H7 (cell line): ENCODE data around the gene DENND1A. TPM values are rescaled to one million over a fixed set of nuclear protein-coding genes. Genes with fewer than 3 reads are reported as not detected.

Experiments
- DNase-seq: peaks from one replicate; pipeline ENCODE4 v3.0.0; 2012
- H3K27me3 ChIP-seq: 2 replicates; pipeline ENCODE4 v1.6.0; 2011; ENCODE audit warnings: mild to moderate bottlenecking, low read length; ENCODE audit not compliant: control insufficient read depth, insufficient read depth
- H3K36me3 ChIP-seq: replicated peaks from 2 replicates; pipeline ENCODE4 v1.5.1; 2011; ENCODE audit warnings: low read length; ENCODE audit not compliant: control insufficient read depth, insufficient read depth
- H3K4me3 ChIP-seq: 2 replicates; pipeline ENCODE4 v1.5.1; 2011; ENCODE audit warnings: low read depth, mild to moderate bottlenecking, control low read depth, low read length, moderate library complexity; ENCODE audit not compliant: insufficient read depth
- total RNA-seq: library from RNA; depleted of rRNA; stranded (reverse); fragments of >200 nt; shearing (Covaris generic); gene quantifications from 2 replicates; pipeline ENCODE4 v1.2.3, GENCODE V29; 2014

The DENND1A gene
- total RNA-seq, 1 experiment from 2014 or later, result 10.9 TPM

GRCh38 chr9:123483191-123483803 lies 446.6 kb downstream of the DENND1A start:
- no peak overlapping the region for H3K4me3 ChIP-seq
- no peaks in the 10 kb centered on the region for H3K36me3 ChIP-seq
- DNase-seq, result peak; percentile 31
- H3K27me3 ChIP-seq, result no peaks in the 10 kb centered on the region

GRCh38 chr9:123482295-123482968 lies 447.5 kb downstream of the DENND1A start:
- Histone ChIP-seq H3K4me3 (no peak overlapping the region), H3K36me3 (no peaks in the 10 kb centered on the region), H3K27me3 (no peaks in the 10 kb centered on the region)
- peak; percentile 60 for DNase-seq

- no peaks in the 10 kb centered on the region for H3K36me3 ChIP-seq
- peak; percentile 34 for DNase-seq
- H3K27me3 ChIP-seq, result no peaks in the 10 kb centered on the region
- H3K4me3 ChIP-seq, result no peak overlapping the region
Measured at GRCh38 chr9:123481209-123481865, 448.6 kb downstream of the DENND1A start.

- Histone ChIP-seq H3K36me3 (no peaks in the 10 kb centered on the region), H3K4me3 (no peak overlapping the region), H3K27me3 (no peaks in the 10 kb centered on the region)
- no peak for DNase-seq
Measured at GRCh38 chr9:123480791-123481190, 449.1 kb downstream of the DENND1A start.

GRCh38 chr9:123480096-123480495 lies 449.8 kb downstream of the DENND1A start:
- Histone ChIP-seq H3K4me3 (no peak overlapping the region), H3K27me3 (no peaks in the 10 kb centered on the region), H3K36me3 (no peaks in the 10 kb centered on the region)
- no peak for DNase-seq

- H3K27me3 ChIP-seq, result no peaks in the 10 kb centered on the region
- H3K4me3 ChIP-seq, result no peak overlapping the region
- DNase-seq, result no peak
- H3K36me3 ChIP-seq, result no peaks in the 10 kb centered on the region
Measured at GRCh38 chr9:123478967-123479602, 450.8 kb downstream of the DENND1A start.

GRCh38 chr9:123478160-123478559 lies 451.8 kb downstream of the DENND1A start:
- Histone ChIP-seq H3K27me3 (no peaks in the 10 kb centered on the region), H3K36me3 (no peaks in the 10 kb centered on the region), H3K4me3 (no peak overlapping the region)
- DNase-seq, result no peak

GRCh38 chr9:123475407-123475806 lies 454.5 kb downstream of the DENND1A start:
- DNase-seq, result no peak
- Histone ChIP-seq H3K4me3 (no peak overlapping the region), H3K36me3 (no peaks in the 10 kb centered on the region), H3K27me3 (no peaks in the 10 kb centered on the region)

- Histone ChIP-seq H3K27me3 (no peaks in the 10 kb centered on the region), H3K36me3 (no peaks in the 10 kb centered on the region), H3K4me3 (no peak overlapping the region)
- DNase-seq, result no peak
Measured at GRCh38 chr9:123472862-123473614, 456.9 kb downstream of the DENND1A start.

- H3K4me3 ChIP-seq, result no peak overlapping the region
- no peaks in the 10 kb centered on the region for H3K27me3 ChIP-seq
- no peak for DNase-seq
- H3K36me3 ChIP-seq, result no peaks in the 10 kb centered on the region
Measured at GRCh38 chr9:123471843-123472570, 457.9 kb downstream of the DENND1A start.

GRCh38 chr9:123470991-123471770 lies 458.7 kb downstream of the DENND1A start:
- DNase-seq, result no peak
- H3K27me3 ChIP-seq, result no peaks in the 10 kb centered on the region
- no peaks in the 10 kb centered on the region for H3K36me3 ChIP-seq
- no peak overlapping the region for H3K4me3 ChIP-seq

- Histone ChIP-seq H3K27me3 (no peaks in the 10 kb centered on the region), H3K4me3 (no peak overlapping the region), H3K36me3 (no peaks in the 10 kb centered on the region)
- DNase-seq, result no peak
Measured at GRCh38 chr9:123470121-123470782, 459.7 kb downstream of the DENND1A start.

- H3K4me3 ChIP-seq, result no peak overlapping the region
- no peaks in the 10 kb centered on the region for H3K36me3 ChIP-seq
- no peak for DNase-seq
- no peaks in the 10 kb centered on the region for H3K27me3 ChIP-seq
Measured at GRCh38 chr9:123469282-123469681, 460.6 kb downstream of the DENND1A start.
